ENCODE data around the gene ST6GALNAC3. TPM values are rescaled to one million over a fixed set of nuclear protein-coding genes. Genes with fewer than 3 reads are reported as not detected.
"Not testable (repeated sequence)": the region's sequence is repeated elsewhere in the genome, so short reads cannot be mapped to it uniquely, and the experiment has no call there.

ST6GALNAC3 gene
- total and polyA plus RNA-seq, 4 donors, result 0.50 to 20.2 (median 5.9) TPM

- ATAC-seq (ENCODE audit: low FRiP score), result no peak
- no peak overlapping the region for H3K4me3 ChIP-seq (ENCODE audit: low read length in 2 of 2)
- no peaks in the 10 kb centered on the region for H3K4me1 ChIP-seq (ENCODE audit: control insufficient read depth in 1 of 2, insufficient read depth in 2 of 2, low read length in 2 of 2)
- no peak overlapping the region for H3K27ac ChIP-seq (ENCODE audit: low read depth in 1 of 2, low read length in 2 of 2)
- intact Hi-C loops (cut with DNase I), result no loop called here
- 97 to 100% methylated on average over 2 of the region's 2 CpGs for whole genome bisulfite sequencing, 2 donors
- H3K36me3 ChIP-seq (ENCODE audit: control insufficient read depth in 1 of 2, insufficient read depth in 2 of 2, low read length in 1 of 2), result no peaks in the 10 kb centered on the region
- H3K9me3 ChIP-seq (ENCODE audit: control insufficient read depth, low read length), result no peaks in the 10 kb centered on the region
- no peaks in the 10 kb centered on the region for H3K27me3 ChIP-seq (ENCODE audit: control insufficient read depth in 1 of 2, insufficient read depth in 2 of 2, low read length in 1 of 2)
- DNase-seq, result no peak
Measured at GRCh38 chr1:76234061-76234460, 159.5 kb downstream of the ST6GALNAC3 start.

GRCh38 chr1:76237211-76237610, 162.7 kb downstream of the ST6GALNAC3 start:
- DNase-seq (no peak), ATAC-seq (ENCODE audit: low FRiP score) (no peak)
- no peak overlapping the region for H3K27ac ChIP-seq (ENCODE audit: low read depth in 1 of 2, low read length in 2 of 2)
- intact Hi-C loops (cut with DNase I), result no loop called here
- H3K27me3 ChIP-seq (ENCODE audit: control insufficient read depth in 1 of 2, insufficient read depth in 2 of 2, low read length in 1 of 2), result no peaks in the 10 kb centered on the region
- H3K4me3 ChIP-seq (ENCODE audit: low read length in 2 of 2), result no peak overlapping the region
- H3K36me3 ChIP-seq (ENCODE audit: control insufficient read depth in 1 of 2, insufficient read depth in 2 of 2, low read length in 1 of 2), result no peaks in the 10 kb centered on the region
- H3K4me1 ChIP-seq (ENCODE audit: control insufficient read depth in 1 of 2, insufficient read depth in 2 of 2, low read length in 2 of 2), result no peaks in the 10 kb centered on the region
- 96 to 98% methylated on average over 5 of the region's 5 CpGs for WGBS, 2 donors
- no peaks in the 10 kb centered on the region for H3K9me3 ChIP-seq (ENCODE audit: control insufficient read depth, low read length)

- H3K27me3 ChIP-seq (ENCODE audit: control insufficient read depth in 1 of 2, insufficient read depth in 2 of 2, low read length in 1 of 2), result no peaks in the 10 kb centered on the region
- H3K27ac ChIP-seq (ENCODE audit: low read depth in 1 of 2, low read length in 2 of 2), result no peak overlapping the region
- ATAC-seq (ENCODE audit: low FRiP score) (no peak), DNase-seq (no peak)
- WGBS, 2 donors, result 65 to 69% methylated on average over 6 of the region's 6 CpGs
- H3K4me1 ChIP-seq (ENCODE audit: control insufficient read depth in 1 of 2, insufficient read depth in 2 of 2, low read length in 2 of 2), result no peaks in the 10 kb centered on the region
- H3K9me3 ChIP-seq (ENCODE audit: control insufficient read depth, low read length), result no peaks in the 10 kb centered on the region
- H3K4me3 ChIP-seq (ENCODE audit: low read length in 2 of 2), result no peak overlapping the region
- no peaks in the 10 kb centered on the region for H3K36me3 ChIP-seq (ENCODE audit: control insufficient read depth in 1 of 2, insufficient read depth in 2 of 2, low read length in 1 of 2)
- intact Hi-C loops (cut with DNase I), result no loop called here
Measured at GRCh38 chr1:76238094-76238628, 163.6 kb downstream of the ST6GALNAC3 start.

GRCh38 chr1:76239470-76239918, 164.9 kb downstream of the ST6GALNAC3 start:
- no peaks in the 10 kb centered on the region for H3K4me1 ChIP-seq (ENCODE audit: control insufficient read depth in 1 of 2, insufficient read depth in 2 of 2, low read length in 2 of 2)
- no peaks in the 10 kb centered on the region for H3K36me3 ChIP-seq (ENCODE audit: control insufficient read depth in 1 of 2, insufficient read depth in 2 of 2, low read length in 1 of 2)
- H3K4me3 ChIP-seq (ENCODE audit: low read length in 2 of 2), result no peak overlapping the region
- intact Hi-C loops (cut with DNase I), result no loop called here
- ATAC-seq (ENCODE audit: low FRiP score), result no peak
- H3K27ac ChIP-seq (ENCODE audit: low read depth in 1 of 2, low read length in 2 of 2), result no peak overlapping the region
- no peak for DNase-seq
- no peaks in the 10 kb centered on the region for H3K27me3 ChIP-seq (ENCODE audit: control insufficient read depth in 1 of 2, insufficient read depth in 2 of 2, low read length in 1 of 2)
- H3K9me3 ChIP-seq (ENCODE audit: control insufficient read depth, low read length), result no peaks in the 10 kb centered on the region
- 91 to 92% methylated on average over 3 of the region's 3 CpGs for WGBS, 2 donors

- ATAC-seq (ENCODE audit: low FRiP score), result no peak
Measured at GRCh38 chr1:76240316-76240715, 165.8 kb downstream of the ST6GALNAC3 start.

GRCh38 chr1:76242587-76242986, 168.0 kb downstream of the ST6GALNAC3 start:
- WGBS, 2 donors, result 75 to 85% methylated on average over 1 of the region's 1 CpG
- H3K36me3 ChIP-seq (ENCODE audit: control insufficient read depth in 1 of 2, insufficient read depth in 2 of 2, low read length in 1 of 2); H3K4me1 ChIP-seq (ENCODE audit: control insufficient read depth in 1 of 2, insufficient read depth in 2 of 2, low read length in 2 of 2); DNase-seq; ATAC-seq (ENCODE audit: low FRiP score); H3K4me3 ChIP-seq (ENCODE audit: low read length in 2 of 2); H3K27me3 ChIP-seq (ENCODE audit: control insufficient read depth in 1 of 2, insufficient read depth in 2 of 2, low read length in 1 of 2); H3K9me3 ChIP-seq (ENCODE audit: control insufficient read depth, low read length); H3K27ac ChIP-seq (ENCODE audit: low read depth in 1 of 2, low read length in 2 of 2); intact Hi-C loops (cut with DNase I): not testable (repeated sequence)

More at GRCh38 chr1:76240316-76240715, 165.8 kb downstream of the ST6GALNAC3 start:
- 44 to 48% methylated on average over 1 of the region's 1 CpG for WGBS, 2 donors
- Histone ChIP-seq H3K27ac (ENCODE audit: low read depth in 1 of 2, low read length in 2 of 2) (no peak overlapping the region), H3K4me1 (ENCODE audit: control insufficient read depth in 1 of 2, insufficient read depth in 2 of 2, low read length in 2 of 2) (no peaks in the 10 kb centered on the region), H3K36me3 (ENCODE audit: control insufficient read depth in 1 of 2, insufficient read depth in 2 of 2, low read length in 1 of 2) (no peaks in the 10 kb centered on the region), H3K4me3 (ENCODE audit: low read length in 2 of 2) (no peak overlapping the region), H3K27me3 (ENCODE audit: control insufficient read depth in 1 of 2, insufficient read depth in 2 of 2, low read length in 1 of 2) (no peaks in the 10 kb centered on the region), H3K9me3 (ENCODE audit: control insufficient read depth, low read length) (no peaks in the 10 kb centered on the region)
- intact Hi-C loops (cut with DNase I), result no loop called here
- DNase-seq, result no peak

GRCh38 chr1:76247261-76247852, 172.8 kb downstream of the ST6GALNAC3 start:
- Histone ChIP-seq H3K36me3 (ENCODE audit: control insufficient read depth in 1 of 2, insufficient read depth in 2 of 2, low read length in 1 of 2) (no peaks in the 10 kb centered on the region), H3K27ac (ENCODE audit: low read depth in 1 of 2, low read length in 2 of 2) (no peak overlapping the region), H3K27me3 (ENCODE audit: control insufficient read depth in 1 of 2, insufficient read depth in 2 of 2, low read length in 1 of 2) (no peaks in the 10 kb centered on the region), H3K4me3 (ENCODE audit: low read length in 2 of 2) (no peak overlapping the region), H3K4me1 (ENCODE audit: control insufficient read depth in 1 of 2, insufficient read depth in 2 of 2, low read length in 2 of 2) (peaks cover 0 to under 1% of the 10 kb centered on the region in 2 donors), H3K9me3 (ENCODE audit: control insufficient read depth, low read length) (no peaks in the 10 kb centered on the region)
- WGBS, 2 donors, result 74 to 83% methylated on average over 5 of the region's 5 CpGs
- intact Hi-C loops (cut with DNase I), result no loop called here
- DNase-seq (no peak), ATAC-seq (ENCODE audit: low FRiP score) (no peak)

- no peaks in the 10 kb centered on the region for H3K27me3 ChIP-seq (ENCODE audit: control insufficient read depth in 1 of 2, insufficient read depth in 2 of 2, low read length in 1 of 2)
- DNase-seq (no peak), ATAC-seq (ENCODE audit: low FRiP score) (no peak)
- no peak overlapping the region for H3K4me3 ChIP-seq (ENCODE audit: low read length in 2 of 2)
- no peaks in the 10 kb centered on the region for H3K36me3 ChIP-seq (ENCODE audit: control insufficient read depth in 1 of 2, insufficient read depth in 2 of 2, low read length in 1 of 2)
- H3K27ac ChIP-seq (ENCODE audit: low read depth in 1 of 2, low read length in 2 of 2), result no peak overlapping the region
- intact Hi-C loops (cut with DNase I), result no loop called here
- H3K4me1 ChIP-seq (ENCODE audit: control insufficient read depth in 1 of 2, insufficient read depth in 2 of 2, low read length in 2 of 2), result peaks cover 1 to 3% of the 10 kb centered on the region in 2 donors
- H3K9me3 ChIP-seq (ENCODE audit: control insufficient read depth, low read length), result no peaks in the 10 kb centered on the region
- 33 to 35% methylated on average over 2 of the region's 2 CpGs for WGBS, 2 donors
Measured at GRCh38 chr1:76250271-76250670, 175.7 kb downstream of the ST6GALNAC3 start.

- no peak for ATAC-seq (ENCODE audit: low FRiP score)
- no peak for DNase-seq
- H3K4me3 ChIP-seq (ENCODE audit: low read length in 2 of 2), result no peak overlapping the region
- no peaks in the 10 kb centered on the region for H3K36me3 ChIP-seq (ENCODE audit: control insufficient read depth in 1 of 2, insufficient read depth in 2 of 2, low read length in 1 of 2)
- intact Hi-C loops (cut with DNase I), result no loop called here
- H3K27me3 ChIP-seq (ENCODE audit: control insufficient read depth in 1 of 2, insufficient read depth in 2 of 2, low read length in 1 of 2), result no peaks in the 10 kb centered on the region
- H3K27ac ChIP-seq (ENCODE audit: low read depth in 1 of 2, low read length in 2 of 2), result no peak overlapping the region
- H3K4me1 ChIP-seq (ENCODE audit: control insufficient read depth in 1 of 2, insufficient read depth in 2 of 2, low read length in 2 of 2), result peaks cover 1 to 3% of the 10 kb centered on the region in 2 donors
- no peaks in the 10 kb centered on the region for H3K9me3 ChIP-seq (ENCODE audit: control insufficient read depth, low read length)
- WGBS, 2 donors, result 86 to 92% methylated on average over 3 of the region's 3 CpGs
Measured at GRCh38 chr1:76252431-76252830, 177.9 kb downstream of the ST6GALNAC3 start.

Measured in aorta (tissue), 5 donors.